ENCODE data around the gene DACH1.

The DACH1 gene

GRCh38 chr13:71702253-71702652 is 164.8 kb downstream of the DACH1 start:
- Histone ChIP-seq H2AFZ (ENCODE audit: low read length) (no peak overlapping the region), H2BK12ac (ENCODE audit: low read length) (no peak overlapping the region), H3K4me2 (ENCODE audit: insufficient read depth, low read length, poor library complexity, severe bottlenecking) (no peak overlapping the region), H2BK15ac (ENCODE audit: low read length) (no peak overlapping the region), H3K14ac (ENCODE audit: low read length) (no peak overlapping the region), H4K91ac (ENCODE audit: low read depth, low read length, poor library complexity) (no peak overlapping the region), H3K18ac (ENCODE audit: low read length) (no peak overlapping the region), H3K4me3 (ENCODE audit: low read length in 2 of 2) (no peak overlapping the region), H4K8ac (ENCODE audit: low read depth, low read length) (no peak overlapping the region), H3K4ac (ENCODE audit: low read length) (no peak overlapping the region), H3K27me3 (ENCODE audit: control insufficient read depth in 3 of 3, insufficient read depth in 3 of 3, low read depth in 1 of 3, low read length in 3 of 3) (no peaks in the 10 kb centered on the region), H2AK5ac (ENCODE audit: low read depth, low read length) (no peak overlapping the region), H3K4me1 (ENCODE audit: control insufficient read depth in 2 of 2, insufficient read depth in 1 of 2, low read depth in 1 of 2, low read length in 2 of 2) (no peaks in the 10 kb centered on the region), H3K36me3 (replicated peaks in 1 of 2; ENCODE audit: control insufficient read depth in 2 of 2, insufficient read depth in 2 of 2, low read length in 2 of 2) (no peaks in the 10 kb centered on the region), H3K79me1 (ENCODE audit: low read depth, low read length) (no peaks in the 10 kb centered on the region), H3K9ac (ENCODE audit: low read depth, low read length, poor library complexity) (no peak overlapping the region), H3K9me3 (replicated peaks in 1 of 2; ENCODE audit: control insufficient read depth in 2 of 2, insufficient read depth in 1 of 2, low read depth in 1 of 2, low read length in 2 of 2) (no peaks in the 10 kb centered on the region), H3K27ac (replicated peaks; ENCODE audit: low read length) (no peak overlapping the region), H2BK120ac (ENCODE audit: low read depth, low read length) (no peak overlapping the region), H2BK5ac (ENCODE audit: low read length) (no peak overlapping the region), H3K23ac (ENCODE audit: low read depth, low read length, poor library complexity) (no peak overlapping the region)
- DNase-seq (ENCODE audit: low spot score) = no peak
- WGBS, 2 donors (ENCODE audit: extremely low coverage in 2 of 2, insufficient read length in 2 of 2, insufficient replicate concordance in 1 of 2) = no CpG with 5 or more reads among the region's 1 CpG

GRCh38 chr13:71701741-71702140 is 165.3 kb downstream of the DACH1 start:
- H3K14ac ChIP-seq (ENCODE audit: low read length) = no peak overlapping the region
- H3K27ac ChIP-seq (replicated peaks; ENCODE audit: low read length) = no peak overlapping the region
- H4K91ac ChIP-seq (ENCODE audit: low read depth, low read length, poor library complexity) = no peak overlapping the region
- H3K18ac ChIP-seq (ENCODE audit: low read length) = no peak overlapping the region
- no peak overlapping the region for H3K4me3 ChIP-seq (ENCODE audit: low read length in 2 of 2)
- H3K4ac ChIP-seq (ENCODE audit: low read length) = no peak overlapping the region
- no peak overlapping the region for H4K8ac ChIP-seq (ENCODE audit: low read depth, low read length)
- no peaks in the 10 kb centered on the region for H3K4me1 ChIP-seq (ENCODE audit: control insufficient read depth in 2 of 2, insufficient read depth in 1 of 2, low read depth in 1 of 2, low read length in 2 of 2)
- no peak overlapping the region for H2BK120ac ChIP-seq (ENCODE audit: low read depth, low read length)
- no peaks in the 10 kb centered on the region for H3K9me3 ChIP-seq (replicated peaks in 1 of 2; ENCODE audit: control insufficient read depth in 2 of 2, insufficient read depth in 1 of 2, low read depth in 1 of 2, low read length in 2 of 2)
- no peaks in the 10 kb centered on the region for H3K27me3 ChIP-seq (ENCODE audit: control insufficient read depth in 3 of 3, insufficient read depth in 3 of 3, low read depth in 1 of 3, low read length in 3 of 3)
- H2AK5ac ChIP-seq (ENCODE audit: low read depth, low read length) = no peak overlapping the region
- H2BK12ac ChIP-seq (ENCODE audit: low read length) = no peak overlapping the region
- H2BK5ac ChIP-seq (ENCODE audit: low read length) = no peak overlapping the region
- no peak overlapping the region for H3K23ac ChIP-seq (ENCODE audit: low read depth, low read length, poor library complexity)
- no peak overlapping the region for H3K4me2 ChIP-seq (ENCODE audit: insufficient read depth, low read length, poor library complexity, severe bottlenecking)
- H3K36me3 ChIP-seq (replicated peaks in 1 of 2; ENCODE audit: control insufficient read depth in 2 of 2, insufficient read depth in 2 of 2, low read length in 2 of 2) = no peaks in the 10 kb centered on the region
- no peak overlapping the region for H2BK15ac ChIP-seq (ENCODE audit: low read length)
- WGBS, 2 donors (ENCODE audit: extremely low coverage in 2 of 2, insufficient read length in 2 of 2, insufficient replicate concordance in 1 of 2) = no CpG with 5 or more reads among the region's 4 CpGs
- no peak overlapping the region for H2AFZ ChIP-seq (ENCODE audit: low read length)
- no peak overlapping the region for H3K9ac ChIP-seq (ENCODE audit: low read depth, low read length, poor library complexity)
- no peaks in the 10 kb centered on the region for H3K79me1 ChIP-seq (ENCODE audit: low read depth, low read length)
- DNase-seq (ENCODE audit: low spot score) = no peak

- Histone ChIP-seq H2BK12ac (ENCODE audit: low read length) (no peak overlapping the region), H3K27ac (replicated peaks; ENCODE audit: low read length) (no peak overlapping the region), H2AFZ (ENCODE audit: low read length) (no peak overlapping the region), H3K9ac (ENCODE audit: low read depth, low read length, poor library complexity) (no peak overlapping the region), H4K8ac (ENCODE audit: low read depth, low read length) (no peak overlapping the region), H2AK5ac (ENCODE audit: low read depth, low read length) (no peak overlapping the region), H3K4me3 (ENCODE audit: low read length in 2 of 2) (no peak overlapping the region), H3K14ac (ENCODE audit: low read length) (no peak overlapping the region), H3K9me3 (replicated peaks in 1 of 2; ENCODE audit: control insufficient read depth in 2 of 2, insufficient read depth in 1 of 2, low read depth in 1 of 2, low read length in 2 of 2) (no peaks in the 10 kb centered on the region), H3K79me1 (ENCODE audit: low read depth, low read length) (no peaks in the 10 kb centered on the region), H3K36me3 (replicated peaks in 1 of 2; ENCODE audit: control insufficient read depth in 2 of 2, insufficient read depth in 2 of 2, low read length in 2 of 2) (no peaks in the 10 kb centered on the region), H3K18ac (ENCODE audit: low read length) (no peak overlapping the region), H3K23ac (ENCODE audit: low read depth, low read length, poor library complexity) (no peak overlapping the region), H3K4me2 (ENCODE audit: insufficient read depth, low read length, poor library complexity, severe bottlenecking) (no peak overlapping the region), H3K27me3 (ENCODE audit: control insufficient read depth in 3 of 3, insufficient read depth in 3 of 3, low read depth in 1 of 3, low read length in 3 of 3) (no peaks in the 10 kb centered on the region), H3K4me1 (ENCODE audit: control insufficient read depth in 2 of 2, insufficient read depth in 1 of 2, low read depth in 1 of 2, low read length in 2 of 2) (no peaks in the 10 kb centered on the region), H2BK5ac (ENCODE audit: low read length) (no peak overlapping the region), H4K91ac (ENCODE audit: low read depth, low read length, poor library complexity) (no peak overlapping the region), H3K4ac (ENCODE audit: low read length) (no peak overlapping the region), H2BK120ac (ENCODE audit: low read depth, low read length) (no peak overlapping the region), H2BK15ac (ENCODE audit: low read length) (no peak overlapping the region)
- no CpG with 5 or more reads among the region's 2 CpGs for WGBS, 2 donors (ENCODE audit: extremely low coverage in 2 of 2, insufficient read length in 2 of 2, insufficient replicate concordance in 1 of 2)
- DNase-seq (ENCODE audit: low spot score) = no peak
Measured at GRCh38 chr13:71699342-71699741, 167.7 kb downstream of the DACH1 start.

- no CpG with 5 or more reads among the region's 1 CpG for WGBS, 2 donors (ENCODE audit: extremely low coverage in 2 of 2, insufficient read length in 2 of 2, insufficient replicate concordance in 1 of 2)
- no peaks in the 10 kb centered on the region for H3K79me1 ChIP-seq (ENCODE audit: low read depth, low read length)
- H3K9ac ChIP-seq (ENCODE audit: low read depth, low read length, poor library complexity) = no peak overlapping the region
- H2BK5ac ChIP-seq (ENCODE audit: low read length) = no peak overlapping the region
- no peak overlapping the region for H3K4me2 ChIP-seq (ENCODE audit: insufficient read depth, low read length, poor library complexity, severe bottlenecking)
- no peak overlapping the region for H3K23ac ChIP-seq (ENCODE audit: low read depth, low read length, poor library complexity)
- H2AK5ac ChIP-seq (ENCODE audit: low read depth, low read length) = no peak overlapping the region
- H2BK15ac ChIP-seq (ENCODE audit: low read length) = no peak overlapping the region
- H4K91ac ChIP-seq (ENCODE audit: low read depth, low read length, poor library complexity) = no peak overlapping the region
- H4K8ac ChIP-seq (ENCODE audit: low read depth, low read length) = no peak overlapping the region
- no peak for DNase-seq (ENCODE audit: low spot score)
- no peaks in the 10 kb centered on the region for H3K4me1 ChIP-seq (ENCODE audit: control insufficient read depth in 2 of 2, insufficient read depth in 1 of 2, low read depth in 1 of 2, low read length in 2 of 2)
- no peak overlapping the region for H3K4ac ChIP-seq (ENCODE audit: low read length)
- no peak overlapping the region for H3K18ac ChIP-seq (ENCODE audit: low read length)
- H2BK12ac ChIP-seq (ENCODE audit: low read length) = no peak overlapping the region
- no peak overlapping the region for H3K4me3 ChIP-seq (ENCODE audit: low read length in 2 of 2)
- H3K9me3 ChIP-seq (replicated peaks in 1 of 2; ENCODE audit: control insufficient read depth in 2 of 2, insufficient read depth in 1 of 2, low read depth in 1 of 2, low read length in 2 of 2) = no peaks in the 10 kb centered on the region
- H3K14ac ChIP-seq (ENCODE audit: low read length) = no peak overlapping the region
- H3K27me3 ChIP-seq (ENCODE audit: control insufficient read depth in 3 of 3, insufficient read depth in 3 of 3, low read depth in 1 of 3, low read length in 3 of 3) = no peaks in the 10 kb centered on the region
- H2AFZ ChIP-seq (ENCODE audit: low read length) = no peak overlapping the region
- H2BK120ac ChIP-seq (ENCODE audit: low read depth, low read length) = no peak overlapping the region
- no peak overlapping the region for H3K27ac ChIP-seq (replicated peaks; ENCODE audit: low read length)
- H3K36me3 ChIP-seq (replicated peaks in 1 of 2; ENCODE audit: control insufficient read depth in 2 of 2, insufficient read depth in 2 of 2, low read length in 2 of 2) = no peaks in the 10 kb centered on the region
Measured at GRCh38 chr13:71695662-71696061, 171.3 kb downstream of the DACH1 start.
